ENCODE results near the gene PFKP.

PFKP gene

DNA sequence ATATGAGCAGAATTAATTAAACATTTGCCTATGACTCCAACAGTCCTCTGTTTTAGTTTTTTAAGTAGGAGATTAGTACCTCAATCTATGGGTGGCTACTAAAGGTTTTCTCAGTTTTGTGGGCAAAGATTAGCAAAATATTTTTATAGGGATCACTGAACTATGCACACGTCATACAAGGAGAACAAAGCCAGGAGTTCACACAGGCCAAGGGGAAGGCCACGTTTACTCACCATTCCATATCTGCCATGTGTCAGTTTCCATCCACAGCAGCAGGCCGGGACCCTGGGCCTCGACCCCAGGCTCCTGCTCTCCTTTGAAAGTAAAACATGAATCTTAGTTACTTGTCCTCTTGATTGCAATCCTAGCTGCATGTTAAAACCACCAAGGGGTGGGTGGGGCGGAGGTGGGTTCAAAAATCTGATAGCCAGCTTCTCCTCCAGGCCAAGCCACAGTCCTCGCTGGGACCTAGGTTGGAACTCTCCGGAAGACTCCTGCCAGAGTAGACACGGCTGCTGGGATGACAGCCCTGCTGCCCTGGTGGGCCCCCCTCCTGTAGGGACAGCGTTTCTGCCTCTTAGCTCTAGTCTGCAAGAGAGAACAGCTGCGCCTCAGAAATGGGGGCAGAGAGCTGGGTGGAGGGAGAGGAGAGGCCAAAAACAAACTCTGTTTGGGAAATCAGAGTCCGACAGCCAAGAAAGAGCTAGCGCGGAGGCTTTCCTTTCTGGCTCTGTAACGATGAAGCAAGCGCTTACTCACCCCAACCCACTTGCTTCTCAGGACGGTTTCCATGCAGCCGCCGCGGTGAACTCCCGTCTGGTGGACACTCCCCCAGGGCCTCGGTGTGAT is 69.6 kb downstream of the PFKP start:
- no peak for DNase-seq

DNA sequence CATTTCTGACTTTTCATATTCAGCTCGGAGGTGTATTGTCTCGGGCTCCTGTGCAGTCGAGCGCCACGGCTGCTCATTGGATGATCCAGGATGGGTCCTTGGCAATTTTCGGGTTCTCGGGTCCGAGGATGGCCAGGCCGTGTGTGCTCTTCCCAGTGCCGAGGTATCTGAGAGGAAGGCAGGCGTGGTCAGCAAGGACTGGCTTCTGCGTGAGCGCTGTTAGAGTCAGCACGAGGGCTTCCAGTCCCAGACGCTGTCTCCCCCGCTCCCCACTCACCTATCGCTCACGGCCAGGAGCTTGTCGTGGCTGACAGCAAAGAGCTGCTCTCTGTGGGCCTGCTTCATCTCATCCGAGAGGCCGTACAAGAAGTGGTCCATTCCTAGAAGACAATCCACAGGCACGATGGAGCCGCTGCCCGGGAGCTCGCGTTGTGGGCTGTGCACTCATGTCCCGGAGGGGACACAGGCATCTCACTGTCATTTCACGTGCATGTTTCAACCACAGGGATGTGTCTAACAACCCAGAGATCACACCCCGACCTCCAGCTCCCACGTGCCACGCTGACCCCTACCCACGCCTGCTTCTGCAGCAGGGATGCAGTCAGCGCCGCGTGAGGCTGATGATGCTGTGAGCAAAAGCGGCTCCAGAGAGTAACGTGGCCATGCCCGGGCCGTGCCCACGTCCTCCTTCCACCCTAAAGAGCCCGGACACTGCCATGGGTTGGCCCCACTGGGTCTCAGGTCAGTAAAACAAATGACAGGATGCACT is 70.8 kb downstream of the PFKP start:
- DNase-seq = no peak

DNA sequence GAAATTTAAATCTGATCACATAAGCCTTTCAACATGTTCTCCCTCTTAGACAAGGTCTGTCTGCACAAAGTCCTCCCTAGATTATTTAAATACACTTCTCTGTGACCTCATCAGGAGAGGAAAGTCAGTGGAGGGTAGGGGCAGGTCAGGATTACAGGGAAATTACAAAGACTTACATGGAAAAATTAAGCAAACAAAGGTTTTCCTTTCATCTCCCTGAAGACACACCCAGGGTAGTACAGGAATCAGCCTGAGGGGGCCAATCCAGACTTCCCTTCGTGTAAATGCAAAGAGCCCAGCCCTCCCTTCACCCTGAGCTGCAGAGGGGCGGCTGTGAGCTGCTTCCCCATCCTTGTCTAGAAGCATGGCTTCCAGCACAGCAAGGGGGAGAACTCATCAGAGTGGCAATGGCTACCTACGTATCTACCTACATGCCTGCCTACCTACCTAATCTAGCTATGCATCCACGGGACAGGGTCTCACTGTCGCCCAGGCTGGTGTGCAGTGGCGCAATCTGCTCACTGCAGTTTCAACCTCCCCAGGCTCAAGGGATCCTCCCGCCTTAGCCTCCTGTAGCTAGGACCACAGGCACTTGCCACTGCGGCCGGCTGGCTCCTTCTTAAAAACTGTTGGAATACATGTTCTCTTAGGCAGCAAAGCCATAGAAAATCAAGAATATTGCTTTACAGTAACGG is 72.0 kb downstream of the PFKP start:
- DNase-seq = no peak

DNA sequence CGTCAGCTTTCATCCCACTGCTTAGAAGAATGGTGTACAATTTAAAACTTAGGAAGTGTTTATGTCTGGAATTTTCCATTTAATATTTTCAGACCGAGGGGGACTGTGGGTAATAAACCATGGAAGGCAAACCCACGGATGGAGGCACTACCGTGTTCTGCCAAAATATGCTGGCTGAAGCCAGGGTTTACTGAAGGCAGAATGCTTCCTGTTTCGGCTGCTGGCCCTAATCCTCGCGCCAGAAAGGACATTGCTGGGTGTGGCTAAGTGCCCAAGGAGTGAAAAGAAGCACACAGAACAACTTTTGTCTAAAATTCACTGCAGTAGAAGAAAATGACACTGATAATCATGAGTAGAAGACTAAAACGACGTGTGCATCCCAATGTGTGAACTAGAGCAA is 72.9 kb downstream of the PFKP start:
- no peak for DNase-seq

DNA sequence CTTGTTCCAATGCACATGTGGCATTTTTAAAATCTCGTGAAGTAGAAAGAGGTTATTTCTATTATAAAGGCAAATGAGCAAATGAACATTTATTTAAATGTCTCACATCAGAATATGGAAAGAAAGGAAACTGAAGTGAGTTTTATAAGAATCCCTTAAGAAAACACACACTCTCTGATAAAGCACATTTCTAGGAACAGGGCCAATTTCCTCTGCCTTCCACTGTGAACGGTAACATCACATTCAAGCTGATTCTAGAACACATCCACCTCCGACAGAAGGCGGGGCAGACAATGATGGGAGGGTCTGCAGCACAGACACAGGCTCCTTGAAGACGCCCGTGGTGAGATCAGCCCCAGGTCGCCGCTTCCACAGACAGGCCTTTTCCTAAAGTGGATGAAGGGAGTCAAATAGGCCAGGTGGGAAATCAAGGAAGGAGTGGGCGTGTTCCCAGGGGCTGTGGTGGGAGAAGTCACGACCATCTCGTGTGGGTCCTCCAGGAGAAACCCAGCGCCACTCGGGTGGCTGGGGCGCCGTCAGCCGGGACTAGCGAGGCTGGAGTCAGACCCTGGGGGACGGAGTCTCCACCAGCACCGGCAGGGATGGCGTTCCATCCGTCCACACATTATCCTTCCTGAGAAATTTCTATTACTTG is 74.1 kb downstream of the PFKP start:
- DNase-seq = no peak

DNA sequence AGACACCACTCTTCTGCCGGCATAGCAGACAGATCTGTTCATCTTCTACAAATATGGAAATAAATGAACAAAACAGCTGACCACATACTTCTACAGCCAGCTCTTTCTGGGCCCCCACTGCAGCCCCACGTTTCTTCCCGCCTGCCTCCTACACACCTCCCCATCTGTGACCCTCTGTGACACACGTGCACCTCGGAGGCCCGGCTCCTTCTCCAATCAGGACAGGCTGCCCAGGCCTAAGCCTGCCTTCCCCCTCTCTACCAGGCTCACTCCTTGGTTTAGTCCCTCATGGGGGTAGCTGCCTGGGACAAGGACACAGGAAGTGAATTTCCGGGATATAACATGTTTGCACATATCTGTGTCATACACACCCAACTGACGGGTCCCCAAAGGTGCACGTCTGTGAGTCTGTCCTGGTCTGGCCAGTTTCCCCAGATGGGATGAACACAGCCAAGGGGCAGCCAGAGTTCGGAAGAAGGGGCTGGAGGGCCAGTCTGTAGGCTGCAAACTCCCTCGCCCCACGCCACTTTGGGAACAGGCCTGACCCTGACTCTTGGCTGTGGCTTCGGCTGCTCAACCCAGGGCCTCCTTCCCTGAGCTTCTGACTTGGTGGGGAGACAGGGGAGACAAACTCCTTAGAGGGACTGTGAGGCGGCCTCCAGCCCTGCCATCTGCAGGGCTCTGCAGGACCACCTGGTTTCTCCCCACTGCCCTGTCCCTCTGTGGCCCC is 75.0 kb downstream of the PFKP start:
- DNase-seq = no peak

DNA sequence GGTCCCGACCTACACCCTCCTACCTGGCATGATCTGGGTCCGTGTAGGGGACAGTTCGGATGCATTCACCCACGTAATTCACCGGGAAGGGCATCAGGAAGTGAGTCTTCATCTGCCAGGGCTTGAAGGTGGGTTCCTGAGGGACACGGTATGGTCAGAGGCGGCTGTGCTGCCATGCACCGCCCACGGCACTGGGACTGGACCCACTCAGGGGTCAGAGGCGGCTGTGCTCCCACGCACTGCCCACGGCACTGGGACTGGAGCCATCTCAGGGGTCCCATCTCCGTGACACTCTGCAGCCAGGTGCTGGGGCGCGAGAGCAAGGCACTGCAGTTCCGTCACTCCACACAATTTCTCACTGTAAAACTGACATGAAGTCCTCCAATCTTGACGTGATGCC is 76.0 kb downstream of the PFKP start:
- DNase-seq = no peak

DNA sequence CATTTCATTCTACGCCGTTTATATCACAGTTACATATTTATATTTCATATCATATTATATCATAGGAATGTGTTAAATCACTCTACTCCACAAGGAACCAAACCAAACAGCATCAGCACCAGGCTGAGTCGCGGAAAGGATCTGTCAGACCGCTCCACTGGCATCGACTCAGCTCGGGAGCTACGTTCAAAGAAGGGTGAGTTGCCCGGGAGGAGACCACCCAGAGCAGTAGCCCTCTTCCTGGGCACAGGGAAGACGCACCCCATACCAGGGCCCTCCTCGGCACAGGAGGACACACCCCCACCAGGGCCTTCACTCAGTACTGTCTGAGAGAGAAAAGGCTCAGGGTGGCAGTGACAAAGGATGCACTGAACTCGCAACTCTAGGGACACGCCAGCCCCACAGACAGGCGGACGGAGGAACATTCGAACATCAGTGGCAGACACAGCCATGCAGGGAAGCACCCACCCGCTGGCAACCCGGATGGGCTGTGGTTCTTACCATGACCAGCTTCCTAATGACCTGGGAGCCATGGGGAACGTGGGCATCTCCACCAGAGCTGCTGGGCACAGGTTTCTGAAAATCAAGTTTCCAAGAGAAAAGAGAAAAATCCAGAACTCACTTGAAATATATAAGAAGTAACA is 76.6 kb downstream of the PFKP start:
- DNase-seq = no peak

DNA sequence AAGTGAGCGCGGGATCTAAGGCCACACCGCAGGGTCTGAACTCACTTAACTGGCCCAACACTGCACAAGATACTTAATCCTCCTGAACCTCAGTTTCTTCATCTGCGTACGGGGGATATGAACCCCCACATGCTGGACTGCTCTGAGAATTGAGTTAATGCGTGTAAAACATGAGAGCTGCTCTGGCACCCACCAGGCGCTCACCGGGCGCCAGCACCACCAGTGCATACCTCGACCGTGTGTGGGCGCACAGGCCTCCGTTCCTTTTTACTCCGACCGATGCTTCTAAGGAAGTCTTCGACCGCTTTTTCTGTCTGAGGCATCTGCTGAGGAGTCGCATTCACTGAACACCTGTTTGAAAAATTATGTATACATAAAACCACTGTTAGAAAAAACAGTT is 78.0 kb downstream of the PFKP start:
- DNase-seq = no peak

DNA sequence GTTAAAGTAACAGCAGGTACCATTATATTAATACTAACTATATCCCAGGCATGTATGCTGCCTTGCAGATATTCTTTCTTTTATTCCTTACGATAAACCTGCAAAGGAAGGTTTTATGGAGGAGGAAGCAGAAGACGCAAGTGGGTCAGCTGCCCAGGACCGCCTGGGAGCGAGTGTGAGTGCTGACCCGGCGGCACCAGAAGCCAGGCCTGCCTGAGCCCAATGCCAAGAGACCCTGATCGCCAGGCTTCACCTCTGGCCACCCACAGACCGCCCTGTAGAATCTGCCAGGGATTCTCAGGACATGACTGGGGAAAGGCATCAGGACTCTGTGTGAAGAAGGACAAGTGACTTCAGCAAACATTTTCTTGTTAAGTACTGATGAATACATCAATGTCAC is 78.9 kb downstream of the PFKP start:
- DNase-seq = no peak

DNA sequence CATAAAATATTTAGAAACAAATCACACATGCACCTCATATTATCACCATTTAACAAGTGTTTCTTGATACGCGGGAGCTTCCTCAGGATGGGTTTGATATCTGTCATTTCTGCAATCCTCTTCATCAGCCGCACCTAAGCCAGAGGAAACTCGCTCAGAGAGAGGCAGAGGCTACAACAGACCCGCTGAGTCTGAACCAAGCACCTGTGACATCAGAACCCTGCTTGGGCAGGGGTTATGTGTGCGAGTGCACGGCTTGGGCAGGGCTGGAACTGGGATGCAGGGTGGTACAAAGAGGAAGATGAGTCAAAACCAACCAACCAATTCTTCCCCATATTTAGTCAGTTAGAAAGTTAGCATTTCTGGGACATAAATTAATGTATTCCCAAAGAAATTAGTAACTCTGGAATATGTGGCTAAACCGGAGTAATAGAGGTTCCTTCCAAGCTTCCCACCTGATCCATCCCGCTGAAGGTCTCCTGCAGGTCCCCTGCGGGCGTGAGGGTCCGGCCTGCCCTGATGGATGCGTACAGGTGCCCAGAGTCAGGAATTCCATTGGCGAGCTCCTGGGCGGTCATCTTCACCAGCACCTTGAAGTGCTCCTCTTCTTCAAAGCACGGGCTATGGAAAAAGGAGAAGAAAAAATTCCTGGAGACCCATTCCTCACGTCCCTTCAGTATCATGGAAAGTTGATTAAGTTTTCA is 79.9 kb downstream of the PFKP start:
- no peak for DNase-seq

DNA sequence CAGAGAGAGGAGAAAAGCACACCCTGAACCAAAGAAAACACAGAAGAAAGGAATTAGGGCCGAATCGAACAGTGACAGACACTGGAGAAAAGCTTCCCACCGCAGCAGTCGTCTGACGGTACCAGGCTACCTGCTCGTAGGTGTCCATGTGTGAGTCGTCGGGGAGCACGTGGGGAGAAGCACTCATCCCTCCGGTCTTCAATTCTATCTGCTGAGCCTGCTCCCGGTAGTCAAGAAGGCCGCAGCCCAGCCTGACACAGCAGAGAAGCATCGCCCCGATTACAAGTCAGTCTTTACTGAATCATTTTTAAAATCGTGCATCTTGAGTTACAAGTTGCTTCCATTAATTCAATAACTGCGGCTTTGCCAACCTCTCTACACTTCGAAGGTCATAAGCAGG is 80.7 kb downstream of the PFKP start:
- DNase-seq = no peak

DNA sequence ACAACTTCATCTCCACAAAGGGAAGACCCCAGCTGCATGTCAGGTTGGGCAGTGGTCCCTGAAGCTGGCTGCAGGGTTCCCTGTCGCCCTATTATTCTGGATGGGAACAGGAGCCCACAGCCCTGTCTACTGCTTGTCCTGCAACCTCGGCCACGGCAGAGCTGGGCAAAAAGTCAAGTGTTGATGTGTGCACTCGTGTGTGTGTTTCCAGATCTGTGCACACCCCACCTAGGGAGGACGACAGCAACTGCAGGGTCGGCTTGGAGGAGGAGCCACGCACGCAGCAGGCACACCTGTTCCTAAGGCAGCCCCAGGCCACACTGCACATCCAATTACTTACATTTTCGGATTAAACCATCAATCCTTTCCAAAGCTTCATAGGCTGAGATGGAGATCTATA is 81.6 kb downstream of the PFKP start:
- DNase-seq = no peak

DNA sequence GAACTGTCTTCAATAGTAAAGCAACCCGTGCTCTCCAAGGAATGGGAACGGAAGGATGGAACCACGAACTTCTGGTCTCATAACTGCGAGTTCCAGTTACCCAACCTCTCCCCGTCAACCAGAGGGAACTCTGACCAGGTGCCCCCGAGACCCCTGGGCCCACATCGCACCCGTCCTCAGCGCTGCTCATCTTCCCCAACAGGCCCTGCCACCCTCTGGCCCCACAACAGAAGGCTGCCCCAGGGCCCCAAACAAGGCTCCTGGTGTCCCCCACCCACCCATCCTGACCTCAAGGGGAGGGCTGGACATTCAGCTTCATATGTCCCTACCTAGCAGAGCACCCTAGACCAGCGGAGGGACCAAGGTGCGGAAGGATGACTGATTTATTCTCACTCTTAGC is 82.6 kb downstream of the PFKP start:
- DNase-seq = no peak

DNA sequence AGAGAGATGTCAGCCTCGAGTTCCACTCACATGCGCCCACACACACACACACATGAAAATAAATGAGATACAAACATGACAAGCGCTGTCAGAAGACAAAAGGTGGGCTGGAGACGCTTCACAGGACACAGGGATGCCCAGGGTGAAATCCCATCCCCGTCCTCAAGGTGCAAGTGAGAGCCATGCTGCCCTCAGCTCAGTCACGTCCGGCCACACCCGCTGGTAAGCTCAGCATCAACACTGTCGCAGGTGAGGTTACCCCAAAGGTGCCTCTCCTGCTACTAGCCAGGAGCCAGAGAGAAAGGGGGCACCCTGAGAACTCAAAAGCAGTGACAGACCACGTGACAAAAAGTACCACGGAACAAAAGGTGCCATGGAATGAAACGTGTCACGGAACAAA is 83.0 kb downstream of the PFKP start:
- DNase-seq = no peak

DNA sequence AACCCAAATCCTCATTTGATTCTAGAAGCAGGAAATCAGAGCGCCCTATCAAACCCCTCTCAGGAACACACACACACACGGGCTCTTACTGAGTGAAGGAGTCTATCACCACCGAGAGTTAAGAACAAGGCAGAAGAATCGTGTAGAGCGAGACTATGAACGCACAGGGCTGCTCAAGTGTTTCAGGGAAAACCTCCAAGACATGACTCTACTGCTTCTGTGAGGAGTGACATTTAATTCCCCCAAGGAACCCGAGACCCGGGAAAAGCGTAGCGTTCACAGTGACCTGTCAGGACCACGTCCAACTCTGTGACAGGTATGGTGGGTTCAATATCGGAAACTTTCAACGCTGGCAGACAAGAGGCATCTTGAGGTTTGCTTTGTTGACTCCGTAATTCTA is 83.6 kb downstream of the PFKP start:
- no peak for DNase-seq

DNA sequence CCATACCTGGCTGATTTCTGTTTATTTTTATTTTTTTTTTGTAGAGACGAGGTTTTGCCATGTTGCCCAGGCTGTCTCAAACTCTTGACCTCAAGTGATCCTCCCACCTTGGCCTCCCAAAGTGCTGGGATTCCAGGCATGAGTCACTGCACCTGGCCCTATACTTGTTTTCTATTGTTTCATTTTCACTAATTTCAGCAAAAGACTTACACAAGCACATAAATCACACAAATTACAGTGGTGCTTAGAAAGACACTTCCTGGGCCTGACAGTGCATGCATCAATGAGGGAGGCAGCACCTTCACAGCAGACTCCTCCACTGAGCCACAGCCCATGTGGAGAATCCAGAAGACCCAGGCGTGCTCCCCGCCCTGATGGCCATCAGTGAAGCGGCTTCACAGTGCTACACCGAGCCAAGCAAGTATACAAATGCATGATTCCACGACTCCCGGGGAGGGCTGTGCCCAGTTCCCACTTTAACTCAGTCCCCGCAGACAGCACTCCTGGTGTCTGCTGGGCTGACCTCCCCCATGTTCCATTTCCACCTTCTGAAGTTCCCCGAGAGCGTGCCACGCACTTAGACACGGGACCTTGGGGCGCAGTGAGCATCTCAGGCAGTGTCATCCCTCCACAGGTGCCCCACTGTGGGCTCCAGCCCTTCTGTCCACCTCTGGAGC is 84.7 kb downstream of the PFKP start:
- no peak for DNase-seq

DNA sequence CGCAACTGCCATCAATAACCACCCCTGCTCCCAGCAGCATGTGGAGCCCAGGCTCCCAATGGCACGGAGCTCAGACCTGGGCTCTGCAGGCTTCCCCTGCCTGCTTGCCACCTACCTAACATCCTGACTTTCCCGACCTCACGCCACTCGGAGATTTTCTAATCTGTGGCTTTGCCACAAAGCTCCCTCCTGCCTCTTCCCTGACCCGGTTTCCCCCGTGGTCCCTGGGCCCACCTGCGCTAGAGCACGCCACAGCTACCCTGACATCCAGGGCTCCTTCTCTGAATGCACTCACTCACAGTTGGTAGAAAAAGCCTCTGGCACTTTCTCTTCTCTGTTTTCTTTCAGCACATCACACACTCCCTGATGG is 85.2 kb downstream of the PFKP start:
- no peak for DNase-seq

DNA sequence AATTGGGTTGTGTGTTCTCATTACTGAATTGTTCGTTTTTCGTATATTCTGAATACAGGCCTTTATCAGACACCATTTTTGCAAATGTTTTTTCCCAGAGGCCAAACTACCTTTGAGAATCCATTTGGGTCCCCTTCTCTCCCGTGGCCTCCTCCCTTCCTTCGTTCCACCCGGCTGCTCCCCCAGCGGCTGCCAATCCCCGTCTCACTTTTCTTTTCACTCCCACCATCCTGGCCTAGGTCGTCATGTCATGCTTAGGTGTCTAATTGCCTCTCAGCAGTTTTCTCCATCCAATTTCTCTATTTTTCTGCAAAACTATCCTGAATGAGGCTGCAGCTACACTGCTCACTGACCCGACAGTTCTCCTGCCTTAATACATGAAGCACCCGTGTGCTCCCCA is 87.3 kb downstream of the PFKP start:
- no peak for DNase-seq

DNA sequence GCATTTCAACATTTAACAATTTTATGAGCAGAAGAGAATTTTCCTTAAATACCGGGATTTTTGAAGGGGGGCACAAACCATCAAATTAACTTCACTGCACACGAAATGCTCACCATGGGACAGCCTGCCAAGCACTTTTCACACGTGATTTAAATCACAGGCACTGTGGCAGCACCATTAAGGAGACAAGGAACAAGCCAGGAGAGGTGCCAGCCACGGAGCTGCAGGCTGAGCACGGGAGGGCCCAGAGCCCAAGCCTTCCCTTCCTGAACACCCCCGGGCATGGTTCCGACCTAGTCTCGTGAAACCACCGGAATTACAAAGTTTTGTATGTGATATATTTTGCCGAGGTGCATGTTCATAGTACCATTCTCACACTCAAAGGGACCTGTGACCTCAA is 91.8 kb downstream of the PFKP start:
- no peak for DNase-seq

DNA sequence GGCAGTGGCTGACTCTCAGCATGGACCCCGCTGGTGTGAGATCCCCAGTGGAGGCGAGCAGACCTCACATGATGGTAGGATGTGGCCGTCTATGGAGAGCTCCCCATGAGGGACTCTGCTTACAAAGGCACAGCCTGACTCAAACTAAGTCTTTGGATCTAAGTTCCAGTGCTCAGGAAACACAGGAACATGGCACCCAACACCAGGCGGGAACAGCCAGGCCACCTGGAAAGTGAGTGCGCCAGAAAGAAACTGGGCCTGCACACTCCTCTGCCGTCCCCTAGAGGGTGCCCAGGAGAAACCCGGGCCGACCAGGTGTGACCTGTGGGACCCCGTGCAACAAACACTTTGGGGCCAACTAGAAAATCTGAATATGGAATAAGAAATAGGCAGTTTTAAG is 95.2 kb downstream of the PFKP start:
- no peak for DNase-seq

Measured in NCI-H2227 treated with DMSO at 0.1 percent for 48 hours (cell line).